ENCODE measurements around the gene NCKAP1.
"Not testable (repeated sequence)": the region's sequence is repeated elsewhere in the genome, so short reads cannot be mapped to it uniquely, and the experiment has no call there.

Gene NCKAP1

GRCh38 chr2:183035954-183036669 is 2.1 kb downstream of the NCKAP1 start:
- DNase-seq: peak; percentile 21

GRCh38 chr2:183035298-183035953 is 2.8 kb downstream of the NCKAP1 start:
- no peak for DNase-seq

GRCh38 chr2:183034806-183035205 is 3.5 kb downstream of the NCKAP1 start:
- no peak for DNase-seq

GRCh38 chr2:183033951-183034350 is 4.3 kb downstream of the NCKAP1 start:
- no peak for DNase-seq

GRCh38 chr2:183031911-183032794 is 6.1 kb downstream of the NCKAP1 start:
- no peak for DNase-seq

GRCh38 chr2:183029219-183029618 is 9.0 kb downstream of the NCKAP1 start:
- no peak for DNase-seq

GRCh38 chr2:183028108-183028507 is 10.1 kb downstream of the NCKAP1 start:
- no peak for DNase-seq

GRCh38 chr2:183027443-183027842 is 10.8 kb downstream of the NCKAP1 start:
- DNase-seq: no peak

GRCh38 chr2:183026424-183026823 is 11.8 kb downstream of the NCKAP1 start:
- no peak for DNase-seq

- no peak for DNase-seq
Measured at GRCh38 chr2:183025993-183026392, 12.3 kb downstream of the NCKAP1 start.

- DNase-seq: no peak
Measured at GRCh38 chr2:183024339-183025095, 13.7 kb downstream of the NCKAP1 start.

GRCh38 chr2:183022711-183023110 is 15.5 kb downstream of the NCKAP1 start:
- DNase-seq: no peak

- DNase-seq: no peak
Measured at GRCh38 chr2:183021613-183022012, 16.6 kb downstream of the NCKAP1 start.

- no peak for DNase-seq
Measured at GRCh38 chr2:183019718-183020442, 18.4 kb downstream of the NCKAP1 start.

- DNase-seq: not testable (repeated sequence)
Measured at GRCh38 chr2:183017845-183018244, 20.4 kb downstream of the NCKAP1 start.

- no peak for DNase-seq
Measured at GRCh38 chr2:183014005-183014404, 24.3 kb downstream of the NCKAP1 start.

GRCh38 chr2:183011743-183012142 is 26.5 kb downstream of the NCKAP1 start:
- DNase-seq: no peak

GRCh38 chr2:183010112-183010511 is 28.1 kb downstream of the NCKAP1 start:
- no peak for DNase-seq

- no peak for DNase-seq
Measured at GRCh38 chr2:183009249-183009899, 28.9 kb downstream of the NCKAP1 start.

GRCh38 chr2:183001948-183002347 is 36.3 kb downstream of the NCKAP1 start:
- DNase-seq: no peak

GRCh38 chr2:183000846-183001245 is 37.4 kb downstream of the NCKAP1 start:
- DNase-seq: no peak
